HCT116 (cell line): ENCODE data around the gene PAPOLG. TPM values are rescaled to one million over a fixed set of nuclear protein-coding genes. Genes with fewer than 3 reads are reported as not detected.

Source experiments
- ATAC-seq: fragments of 200-7000 bp; cut with Tn5 transposase; 2 replicates; pipeline ENCODE4 v1.9.1; 2020; ENCODE audit warnings: mild to moderate bottlenecking, moderate library complexity
- BruUV-seq: library from RNA; stranded (reverse); fragments of 400-500 nt; replicated peaks from 2 replicates; lab custom pipeline; 2021; lab: Mats Ljungman, UMichigan
- CTCF ChIA-PET: fragments of 300-600 bp; sonication (Branson Sonifier 250); formaldehyde crosslinking; loops from one replicate; lab custom pipeline; 2021; ENCODE audit warnings: antibody characterized with exemption; lab: Charles Lee
- POLR2A ChIA-PET: fragments of 300-600, 350-600 bp; sonication (Branson Sonifier 250); formaldehyde crosslinking; loops from one replicate; lab custom pipeline; 2021; ENCODE audit warnings: antibody characterized with exemption; lab: Charles Lee
- RAD21 ChIA-PET, 2 experiments: fragments of 300-600 bp; sonication (Branson Sonifier 250); formaldehyde crosslinking; loops; one replicate each; lab custom pipeline; 2023; ENCODE audit warnings: low total read pairs in 2 of 2; ENCODE audit not compliant: uncharacterized antibody in 2 of 2, unreplicated experiment in 2 of 2, low non-redundant PET in 1 of 2; lab: Charles Lee
- DNase-seq: peaks from one replicate; pipeline ENCODE4 v3.0.0-alpha.2; 2010; ENCODE audit warnings: low read depth, low spot score
- H2AFZ ChIP-seq: fragments of 200-600 bp; shearing (Covaris generic), sonication (generic); 2 replicates; pipeline ENCODE4 v1.6.1; 2017; ENCODE audit warnings: low read depth, mixed run types, mixed read lengths, antibody characterized with exemption, low read length; ENCODE audit not compliant: poor library complexity, severe bottlenecking
- H3K27ac ChIP-seq: 2 replicates; pipeline ENCODE4 v1.5.1; 2012; ENCODE audit warnings: low read depth, low read length
- H3K27me3 ChIP-seq: fragments of 200-600 bp; sonication (generic); 2 replicates; pipeline ENCODE4 v1.6.1; 2016; ENCODE audit warnings: mixed run types, low read length, mixed read lengths; ENCODE audit not compliant: insufficient read depth
- H3K36me3 ChIP-seq, 2 experiments: fragments of 200-500 bp in 1 of 2; fragments of 200-600 bp in 1 of 2; sonication (Bioruptor generic) in 1 of 2; sonication (generic) in 1 of 2; 2 replicates each; pipeline versions ENCODE4 v1.5.1 to v1.6.1; 2014 to 2016; ENCODE audit warnings: low read length in 2 of 2, inconsistent platforms in 1 of 2, mixed read lengths in 1 of 2, mixed run types in 1 of 2; ENCODE audit not compliant: insufficient read depth in 2 of 2, control insufficient read depth in 1 of 2
- H3K4me1 ChIP-seq, 2 experiments: fragments of 200-600 bp in 1 of 2; sonication (generic) in 1 of 2; 2 replicates each; pipeline versions ENCODE4 v1.5.1 to v1.6.1; 2012 to 2017; ENCODE audit warnings: low read length in 2 of 2, inconsistent platforms in 1 of 2, mild to moderate bottlenecking in 1 of 2, mixed read lengths in 1 of 2, mixed run types in 1 of 2, moderate library complexity in 1 of 2; ENCODE audit not compliant: insufficient read depth in 2 of 2, control insufficient read depth in 1 of 2
- H3K4me2 ChIP-seq: fragments of 200-600 bp; sonication (generic); 2 replicates; pipeline ENCODE4 v1.6.1; 2017; ENCODE audit warnings: mixed run types, low read length, mixed read lengths
- H3K4me3 ChIP-seq, 2 experiments: fragments of 200-600 bp in 1 of 2; sonication (generic) in 1 of 2; replicated peaks in 1 of 2; 2 replicates each; pipeline ENCODE4 v1.5.1; 2011 to 2016; ENCODE audit warnings: low read length in 2 of 2, control low read depth in 1 of 2, low read depth in 1 of 2, mild to moderate bottlenecking in 1 of 2, mixed read lengths in 1 of 2, mixed run types in 1 of 2
- H3K79me2 ChIP-seq: fragments of 200-600 bp; sonication (generic); 2 replicates; pipeline ENCODE4 v1.6.1; 2017; ENCODE audit warnings: mild to moderate bottlenecking, mixed run types, low read length, moderate library complexity, mixed read lengths; ENCODE audit not compliant: insufficient read depth
- H3K9ac ChIP-seq: fragments of 200-600 bp; sonication (generic); 2 replicates; pipeline ENCODE4 v1.6.1; 2016; ENCODE audit warnings: low read length, mixed read lengths
- H3K9me2 ChIP-seq: fragments of 200-600 bp; sonication (generic), shearing (Covaris generic); 2 replicates; pipeline ENCODE4 v1.6.1; 2017; ENCODE audit warnings: mixed run types, mild to moderate bottlenecking, moderate library complexity; ENCODE audit not compliant: insufficient read depth
- H3K9me3 ChIP-seq, 2 experiments: fragments of 200-500 bp in 1 of 2; fragments of 200-600 bp in 1 of 2; sonication (Bioruptor generic) in 1 of 2; sonication (generic) in 1 of 2; 2 replicates each; pipeline ENCODE4 v1.6.1; 2014 to 2017; ENCODE audit warnings: low read length in 2 of 2, mixed read lengths in 2 of 2, inconsistent platforms in 1 of 2, low read depth in 1 of 2, mild to moderate bottlenecking in 1 of 2, mixed run types in 1 of 2, moderate library complexity in 1 of 2; ENCODE audit not compliant: control insufficient read depth in 1 of 2, insufficient read depth in 1 of 2
- H4K20me1 ChIP-seq: fragments of 200-600 bp; sonication (generic), shearing (Covaris generic); 2 replicates; pipeline ENCODE4 v1.6.1; 2017; ENCODE audit warnings: mixed run types, mild to moderate bottlenecking, moderate library complexity; ENCODE audit not compliant: insufficient read depth
- CBX3 ChIP-seq: IDR thresholded peaks from 2 replicates; pipeline ENCODE4 v1.6.1; 2012; ENCODE audit warnings: low read depth
- CTCF ChIP-seq, 3 experiments: fragments of 200-600 bp in 1 of 3; sonication (generic) in 1 of 3; IDR thresholded peaks in 2 of 3; conservative IDR thresholded peaks in 1 of 3; 2 replicates each; pipeline ENCODE4 v1.5.1; 2012 to 2017; ENCODE audit warnings: low read depth in 2 of 3, low read length in 2 of 3, antibody characterized with exemption in 1 of 3, borderline replicate concordance in 1 of 3, control low read depth in 1 of 3, mild to moderate bottlenecking in 1 of 3, mixed read lengths in 1 of 3, mixed run types in 1 of 3, moderate library complexity in 1 of 3; ENCODE audit not compliant: insufficient read depth in 1 of 3
- ELF1 ChIP-seq: IDR thresholded peaks from 2 replicates; pipeline ENCODE4 v1.6.1; 2012; ENCODE audit warnings: low read depth, borderline replicate concordance
- EZH2 ChIP-seq: fragments of 200-600 bp; sonication (generic); IDR thresholded peaks from 2 replicates; pipeline ENCODE4 v1.6.1; 2017; ENCODE audit warnings: antibody characterized with exemption, mixed run types
- EZH2phosphoT487 ChIP-seq: fragments of 200-600 bp; IDR thresholded peaks from 2 replicates; pipeline ENCODE4 v1.6.1; 2018; ENCODE audit warnings: antibody characterized with exemption, borderline replicate concordance
- JUND ChIP-seq: IDR thresholded peaks from 2 replicates; pipeline ENCODE4 v1.6.1; 2012
- MAX ChIP-seq: IDR thresholded peaks from 2 replicates; pipeline ENCODE4 v1.6.1; 2012
- POLR2A ChIP-seq: IDR thresholded peaks from 2 replicates; pipeline ENCODE4 v1.7.0; 2011; ENCODE audit warnings: borderline replicate concordance; ENCODE audit not compliant: insufficient read depth, insufficient read length; ENCODE audit errors: extremely low read depth
- POLR2AphosphoS5 ChIP-seq: IDR thresholded peaks from 2 replicates; pipeline ENCODE4 v1.6.1; 2011; ENCODE audit warnings: mild to moderate bottlenecking, low read depth, low read length, moderate library complexity
- REST ChIP-seq: IDR thresholded peaks from 2 replicates; pipeline ENCODE4 v1.6.1; 2012; ENCODE audit warnings: low read depth
- SIN3A ChIP-seq: IDR thresholded peaks from 2 replicates; pipeline ENCODE4 v1.6.1; 2012; ENCODE audit warnings: low read depth
- ZBTB33 ChIP-seq: IDR thresholded peaks from 2 replicates; pipeline ENCODE4 v1.6.1; 2011; ENCODE audit warnings: mild to moderate bottlenecking, low read length, moderate library complexity; ENCODE audit not compliant: insufficient replicate concordance; ENCODE audit errors: extremely low read depth
- ZFX ChIP-seq: fragments of 450-650 bp; IDR thresholded peaks from 2 replicates; pipeline ENCODE4 v1.6.1; 2017
- ZNF274 ChIP-seq: fragments of 200-500 bp; sonication (Bioruptor generic); IDR thresholded peaks from 2 replicates; pipeline ENCODE4 v1.6.1; 2014; ENCODE audit warnings: mild to moderate bottlenecking, low read depth, low read length, inconsistent platforms
- intact Hi-C: fragments of 100-400 bp; cut with micrococcal nuclease; formaldehyde crosslinking; loops from 2 replicates; pipeline ENCODE4 v1.10.0; 2022
- total RNA-seq: library from RNA; stranded (reverse); gene quantifications from one replicate; pipeline ENCODE4 v1.2.1, GENCODE V29; 2021; ENCODE audit not compliant: unreplicated experiment

Gene PAPOLG
- total RNA-seq, 1 experiment from 2014 or later, result 13.2 TPM

- Histone ChIP-seq H3K9ac (no peak overlapping the region), H3K9me2 (no peaks in the 10 kb centered on the region), H3K27ac (no peak overlapping the region), H3K4me3 (no peak overlapping the region), H2AFZ (no peak overlapping the region), H3K9me3 (no peaks in the 10 kb centered on the region), H3K36me3 (no peaks in the 10 kb centered on the region), H3K79me2 (no peaks in the 10 kb centered on the region), H3K27me3 (no peaks in the 10 kb centered on the region), H3K4me2 (no peak overlapping the region), H4K20me1 (no peaks in the 10 kb centered on the region), H3K4me1 (no peaks in the 10 kb centered on the region)
- ChIA-PET POLR2A (no interaction called here), CTCF (no interaction called here), RAD21 (no interaction called here)
- TF ChIP-seq EZH2phosphoT487 (no peak), POLR2A (no peak), ZFX (no peak), SIN3A (no peak), REST (no peak), CTCF (IDR thresholded peaks at IDR 0.05 in 2 of 3, conservative IDR thresholded peaks at IDR 0.05 in 1 of 3; ENCODE audit: borderline replicate concordance in 1 of 3, insufficient read depth in 1 of 3, low read depth in 2 of 3, low read length in 2 of 3) (no peak), ELF1 (no peak), JUND (no peak), MAX (no peak), ZBTB33 (no peak), CBX3 (no peak), EZH2 (no peak), POLR2AphosphoS5 (no peak), ZNF274 (no peak)
- BruUV-seq, result no TSS peak
- ATAC-seq (no peak), DNase-seq (no peak)
- intact Hi-C loops, result no loop called here
Observed at GRCh38 chr2:60847854-60848253, 91.8 kb downstream of the PAPOLG start.
